Measurements from ENCODE around the gene HELLS. TPM values are rescaled to one million over a fixed set of nuclear protein-coding genes. Genes with fewer than 3 reads are reported as not detected.

Gene HELLS
- total RNA-seq, 4 donors from 2014 or later = 1.3 to 1.7 (median 1.4) TPM

DNA sequence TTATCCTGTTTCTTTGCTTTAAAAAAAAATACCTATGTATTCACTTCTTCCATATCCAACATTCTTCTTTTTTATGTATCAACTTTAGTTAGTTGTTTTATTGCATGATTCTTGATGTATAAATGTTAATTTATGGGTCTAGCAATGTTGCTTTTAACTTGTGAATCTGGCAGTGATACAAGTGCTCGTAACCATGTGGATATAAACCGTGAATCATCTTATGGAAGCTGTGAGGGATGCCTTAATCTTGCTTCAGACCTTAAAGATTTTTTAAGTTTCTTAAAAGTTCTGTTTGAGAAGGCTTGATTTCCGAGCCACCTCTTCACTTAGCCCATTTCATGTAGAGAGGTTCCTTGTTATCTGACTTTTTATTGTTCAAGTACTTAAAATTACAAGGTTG, 25.9 kb downstream of the HELLS start:
- Histone ChIP-seq H3K27me3 (no peaks in the 10 kb centered on the region), H3K4me1 (no peaks in the 10 kb centered on the region), H3K36me3 (no peaks in the 10 kb centered on the region), H3K9me3 (no peaks in the 10 kb centered on the region), H3K4me3 (no peak overlapping the region), H3K27ac (replicated peaks in 1 of 4) (no peak overlapping the region)
- 94% methylated on average over 3 of the region's 3 CpGs for WGBS
- no peak for DNase-seq (ENCODE audit: extremely low spot score)
- intact Hi-C loops (cut with DNase I) = no loop called here
- TF ChIP-seq POLR2A (IDR thresholded peaks at IDR 0.05; ENCODE audit: low read depth) (no peak), EP300 (IDR thresholded peaks at IDR 0.05) (no peak), POLR2AphosphoS5 (IDR thresholded peaks at IDR 0.05) (no peak)
- TF ChIP-seq, protein P1, sequence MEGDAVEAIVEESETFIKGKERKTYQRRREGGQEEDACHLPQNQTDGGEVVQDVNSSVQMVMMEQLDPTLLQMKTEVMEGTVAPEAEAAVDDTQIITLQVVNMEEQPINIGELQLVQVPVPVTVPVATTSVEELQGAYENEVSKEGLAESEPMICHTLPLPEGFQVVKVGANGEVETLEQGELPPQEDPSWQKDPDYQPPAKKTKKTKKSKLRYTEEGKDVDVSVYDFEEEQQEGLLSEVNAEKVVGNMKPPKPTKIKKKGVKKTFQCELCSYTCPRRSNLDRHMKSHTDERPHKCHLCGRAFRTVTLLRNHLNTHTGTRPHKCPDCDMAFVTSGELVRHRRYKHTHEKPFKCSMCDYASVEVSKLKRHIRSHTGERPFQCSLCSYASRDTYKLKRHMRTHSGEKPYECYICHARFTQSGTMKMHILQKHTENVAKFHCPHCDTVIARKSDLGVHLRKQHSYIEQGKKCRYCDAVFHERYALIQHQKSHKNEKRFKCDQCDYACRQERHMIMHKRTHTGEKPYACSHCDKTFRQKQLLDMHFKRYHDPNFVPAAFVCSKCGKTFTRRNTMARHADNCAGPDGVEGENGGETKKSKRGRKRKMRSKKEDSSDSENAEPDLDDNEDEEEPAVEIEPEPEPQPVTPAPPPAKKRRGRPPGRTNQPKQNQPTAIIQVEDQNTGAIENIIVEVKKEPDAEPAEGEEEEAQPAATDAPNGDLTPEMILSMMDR (IDR thresholded peaks at IDR 0.05) = no peak

DNA sequence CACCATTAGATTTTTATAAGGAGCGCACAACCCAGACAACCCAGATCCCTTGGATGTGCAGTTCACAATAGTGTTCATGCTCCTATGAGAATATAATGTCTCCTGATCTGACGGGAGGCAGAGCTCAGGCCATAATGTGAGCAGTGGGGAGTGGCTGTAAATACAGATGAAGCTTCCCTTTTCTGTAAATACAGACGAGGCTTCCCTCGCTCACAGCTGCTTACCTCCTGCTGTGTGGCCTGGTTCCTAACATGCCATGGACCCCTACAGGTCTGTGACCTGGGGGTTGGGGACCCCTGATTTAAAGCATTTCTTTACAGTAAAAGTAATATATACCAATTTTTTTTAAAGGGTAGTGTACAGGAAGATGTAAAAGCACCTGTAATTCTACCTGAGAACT, 33.2 kb downstream of the HELLS start:
- Histone ChIP-seq H3K36me3 (no peaks in the 10 kb centered on the region), H3K9me3 (no peaks in the 10 kb centered on the region), H3K4me3 (no peak overlapping the region), H3K27ac (replicated peaks in 1 of 4) (no peak overlapping the region), H3K27me3 (no peaks in the 10 kb centered on the region), H3K4me1 (no peaks in the 10 kb centered on the region)
- DNase-seq (ENCODE audit: extremely low spot score) = no peak
- no peak for TF ChIP-seq POLR2A (IDR thresholded peaks at IDR 0.05; ENCODE audit: low read depth)
- TF ChIP-seq POLR2AphosphoS5 (IDR thresholded peaks at IDR 0.05) = no peak
- TF ChIP-seq, protein P1 (IDR thresholded peaks at IDR 0.05) = no peak
- intact Hi-C loops (cut with DNase I) = no loop called here
- 83% methylated on average over 4 of the region's 4 CpGs for WGBS

DNA sequence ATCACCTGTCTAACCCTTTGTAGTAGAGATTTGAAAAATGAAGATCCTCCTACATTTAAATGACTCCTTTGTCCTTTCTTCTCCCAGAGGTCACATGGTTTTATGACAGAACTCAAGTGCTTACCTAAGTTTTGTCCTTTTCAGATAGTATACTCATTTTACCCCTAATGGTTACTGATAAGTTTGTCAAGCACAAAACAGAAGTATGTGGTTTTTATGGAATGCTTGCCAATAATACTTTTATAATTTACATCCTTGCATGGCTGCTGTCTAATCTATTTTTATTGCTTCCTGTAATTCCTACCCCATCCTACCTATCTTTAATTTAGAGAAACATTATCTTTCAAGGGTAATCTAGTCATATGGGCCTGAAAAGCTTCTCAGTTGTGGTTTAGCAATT, 37.5 kb downstream of the HELLS start:
- TF ChIP-seq POLR2AphosphoS5 (IDR thresholded peaks at IDR 0.05) = no peak
- TF ChIP-seq, protein P1 (IDR thresholded peaks at IDR 0.05) = no peak
- H3K36me3 ChIP-seq = no peaks in the 10 kb centered on the region
- H3K27me3 ChIP-seq = no peaks in the 10 kb centered on the region
- H3K4me3 ChIP-seq = no peak overlapping the region
- DNase-seq (ENCODE audit: extremely low spot score) = no peak
- intact Hi-C loops (cut with DNase I) = no loop called here
- H3K9me3 ChIP-seq = no peaks in the 10 kb centered on the region
- no peak overlapping the region for H3K27ac ChIP-seq (replicated peaks in 1 of 4)
- H3K4me1 ChIP-seq = no peaks in the 10 kb centered on the region

DNA sequence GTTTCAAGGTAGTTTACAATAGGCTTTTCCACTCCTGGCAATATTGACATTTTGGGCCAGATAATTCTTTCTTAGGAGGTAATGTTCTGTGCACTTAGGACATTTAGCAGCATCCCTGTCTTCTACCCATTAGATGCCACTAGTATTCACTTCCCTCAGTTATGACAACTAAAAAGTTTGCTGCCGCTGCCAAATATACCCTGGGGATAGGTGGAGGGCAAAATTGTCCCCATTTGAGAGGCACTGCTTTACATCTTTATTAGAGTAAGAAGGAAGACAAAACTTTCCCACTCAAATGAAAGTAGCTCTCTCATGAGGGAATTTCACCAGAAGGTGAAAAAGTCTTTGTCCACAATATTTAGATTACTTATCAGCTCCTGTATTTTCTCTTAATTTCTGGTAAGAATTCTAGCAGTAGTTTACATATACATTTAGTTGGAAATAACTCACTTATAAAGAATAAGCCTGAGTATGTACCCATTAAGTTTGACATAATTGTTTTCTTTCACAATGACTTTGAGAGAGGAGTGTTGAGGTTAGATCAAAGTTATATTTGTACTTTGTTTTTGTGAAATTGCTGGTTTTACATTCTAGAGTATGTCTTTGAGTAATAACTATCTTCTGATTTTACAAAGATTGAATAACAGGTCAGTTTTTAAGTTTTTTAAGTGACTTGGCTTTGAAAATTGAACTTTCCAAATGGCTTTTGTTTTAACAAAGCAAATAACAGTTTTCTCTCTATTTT, 46.0 kb downstream of the HELLS start:
- DNase-seq (ENCODE audit: extremely low spot score) = no peak
- intact Hi-C loops (cut with DNase I) = no loop called here
- WGBS = 93% methylated on average over 1 of the region's 1 CpG
- TF ChIP-seq EP300 (IDR thresholded peaks at IDR 0.05) (no peak), POLR2AphosphoS5 (IDR thresholded peaks at IDR 0.05) (no peak), POLR2A (IDR thresholded peaks at IDR 0.05; ENCODE audit: low read depth) (no peak)
- TF ChIP-seq, protein P1 (IDR thresholded peaks at IDR 0.05) = no peak
- Histone ChIP-seq H3K4me1 (no peaks in the 10 kb centered on the region), H3K4me3 (no peak overlapping the region), H3K36me3 (no peaks in the 10 kb centered on the region), H3K27me3 (no peaks in the 10 kb centered on the region), H3K27ac (replicated peaks in 1 of 4) (no peak overlapping the region), H3K9me3 (no peaks in the 10 kb centered on the region)

All from esophagus muscularis mucosa (tissue), 4 donors.